ENCODE data around the gene GFRA1.

- TF ChIP-seq, protein P1, sequence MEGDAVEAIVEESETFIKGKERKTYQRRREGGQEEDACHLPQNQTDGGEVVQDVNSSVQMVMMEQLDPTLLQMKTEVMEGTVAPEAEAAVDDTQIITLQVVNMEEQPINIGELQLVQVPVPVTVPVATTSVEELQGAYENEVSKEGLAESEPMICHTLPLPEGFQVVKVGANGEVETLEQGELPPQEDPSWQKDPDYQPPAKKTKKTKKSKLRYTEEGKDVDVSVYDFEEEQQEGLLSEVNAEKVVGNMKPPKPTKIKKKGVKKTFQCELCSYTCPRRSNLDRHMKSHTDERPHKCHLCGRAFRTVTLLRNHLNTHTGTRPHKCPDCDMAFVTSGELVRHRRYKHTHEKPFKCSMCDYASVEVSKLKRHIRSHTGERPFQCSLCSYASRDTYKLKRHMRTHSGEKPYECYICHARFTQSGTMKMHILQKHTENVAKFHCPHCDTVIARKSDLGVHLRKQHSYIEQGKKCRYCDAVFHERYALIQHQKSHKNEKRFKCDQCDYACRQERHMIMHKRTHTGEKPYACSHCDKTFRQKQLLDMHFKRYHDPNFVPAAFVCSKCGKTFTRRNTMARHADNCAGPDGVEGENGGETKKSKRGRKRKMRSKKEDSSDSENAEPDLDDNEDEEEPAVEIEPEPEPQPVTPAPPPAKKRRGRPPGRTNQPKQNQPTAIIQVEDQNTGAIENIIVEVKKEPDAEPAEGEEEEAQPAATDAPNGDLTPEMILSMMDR (IDR thresholded peaks at IDR 0.05): no peak
- TF ChIP-seq POLR2AphosphoS5 (IDR thresholded peaks at IDR 0.05) (no peak), POLR2A (IDR thresholded peaks at IDR 0.05) (no peak), EP300 (IDR thresholded peaks at IDR 0.05) (no peak)
Measured at GRCh38 chr10:116195039-116195438, 78.0 kb downstream of the GFRA1 start.
